ENCODE results near the gene CPEB3. TPM values are rescaled to one million over a fixed set of nuclear protein-coding genes. Genes with fewer than 3 reads are reported as not detected.

The CPEB3 gene
- polyA plus RNA-seq, 4 donors = 1.5 to 3.7 (median 1.7) TPM

DNA sequence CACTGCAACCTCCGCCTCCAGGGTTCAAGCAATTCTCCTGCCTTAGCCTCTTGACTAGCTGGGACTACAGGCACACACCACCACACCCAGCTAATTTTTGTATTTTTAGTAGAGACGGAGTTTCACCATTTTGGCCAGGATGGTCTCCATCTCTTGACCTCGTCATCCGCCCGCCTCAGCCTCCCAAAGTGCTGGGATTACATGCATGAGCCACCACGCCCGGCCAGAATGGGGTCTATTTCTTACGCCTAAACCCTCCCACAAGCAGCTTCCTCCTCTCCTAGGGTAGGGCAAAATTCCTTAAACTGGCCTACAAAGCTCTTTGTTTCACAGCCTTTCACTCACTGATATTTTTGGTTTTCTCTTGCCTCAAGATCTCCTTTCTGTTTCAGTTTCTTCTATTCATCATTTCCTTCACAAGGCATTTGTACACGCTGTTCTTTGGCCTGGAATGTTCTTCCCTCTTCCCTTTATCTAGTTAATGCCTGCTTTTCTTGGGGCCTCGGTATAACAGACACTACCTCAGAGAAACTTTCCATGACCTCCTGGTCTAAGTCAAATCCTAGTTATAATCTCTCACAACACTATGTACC, 6.7 kb downstream of the CPEB3 start:
- no peaks in the 10 kb centered on the region for H3K9me3 ChIP-seq (ENCODE audit: control insufficient read depth in 2 of 2, insufficient read depth in 1 of 2, low read depth in 1 of 2, low read length in 1 of 2)
- WGBS, 3 donors = 67 to 73% (median 72%) methylated on average over 10 of the region's 10 CpGs
- DNase-seq (peak; percentile 31 to 43), FAIRE-seq (no peak)
- H3K36me3 ChIP-seq (ENCODE audit: control insufficient read depth in 3 of 3, insufficient read depth in 2 of 3, low read depth in 1 of 3, low read length in 3 of 3) = peaks cover 0 to 2% (median 0%) of the 10 kb centered on the region in 3 donors
- peak overlapping the region in 2 of 3 donors; percentile 65 to 70 for H3K27ac ChIP-seq (ENCODE audit: low read depth in 1 of 3, low read length in 2 of 3)
- no peak overlapping the region for H3K4me3 ChIP-seq (ENCODE audit: low read depth in 1 of 3, low read length in 3 of 3)
- no peaks in the 10 kb centered on the region for H3K27me3 ChIP-seq (ENCODE audit: control insufficient read depth in 3 of 3, insufficient read depth in 3 of 3, low read length in 3 of 3)
- no peaks in the 10 kb centered on the region for H3K4me1 ChIP-seq (ENCODE audit: control insufficient read depth in 3 of 3, insufficient read depth in 2 of 3, low read depth in 1 of 3, low read length in 2 of 3)

DNA sequence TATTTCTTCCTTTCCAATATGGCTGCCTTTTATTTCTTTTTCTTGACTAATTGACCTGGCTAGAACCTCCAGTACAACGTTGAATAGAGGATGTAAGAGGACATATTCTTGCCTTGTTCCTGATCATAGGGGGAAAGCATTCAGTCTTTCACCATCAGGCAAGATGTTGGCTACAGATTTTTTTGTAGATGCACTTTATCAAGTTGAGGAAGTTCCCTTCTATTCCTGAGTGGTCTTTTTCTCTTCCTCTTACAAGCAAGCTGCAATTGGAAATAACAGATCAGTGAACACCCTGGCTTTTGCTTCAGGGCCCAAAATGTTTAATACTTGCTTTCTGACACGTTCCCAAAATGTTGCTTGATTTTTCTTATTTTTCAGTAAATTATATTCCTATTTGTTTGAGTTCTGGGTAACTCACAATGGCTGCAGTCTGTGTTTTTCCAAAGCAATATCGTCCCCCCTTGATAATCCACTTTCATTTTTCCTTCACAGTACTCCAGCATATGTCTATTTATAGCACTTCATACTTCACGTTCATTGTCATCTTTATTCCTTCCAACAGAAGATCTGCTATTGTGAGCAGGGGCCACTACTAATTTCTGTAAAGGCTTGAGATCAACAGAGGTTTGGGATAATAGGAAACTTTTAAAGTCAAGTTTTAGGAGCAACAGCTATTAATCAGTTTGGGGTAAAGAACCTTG, 11.7 kb downstream of the CPEB3 start:
- Histone ChIP-seq H3K36me3 (ENCODE audit: control insufficient read depth in 3 of 3, insufficient read depth in 2 of 3, low read depth in 1 of 3, low read length in 3 of 3) (no peaks in the 10 kb centered on the region), H3K27ac (ENCODE audit: low read depth in 1 of 3, low read length in 2 of 3) (peak overlapping the region in 1 of 3 donors; percentile 24), H3K9me3 (ENCODE audit: control insufficient read depth in 2 of 2, insufficient read depth in 1 of 2, low read depth in 1 of 2, low read length in 1 of 2) (no peaks in the 10 kb centered on the region), H3K4me3 (ENCODE audit: low read depth in 1 of 3, low read length in 3 of 3) (no peak overlapping the region), H3K27me3 (ENCODE audit: control insufficient read depth in 3 of 3, insufficient read depth in 3 of 3, low read length in 3 of 3) (no peaks in the 10 kb centered on the region), H3K4me1 (ENCODE audit: control insufficient read depth in 3 of 3, insufficient read depth in 2 of 3, low read depth in 1 of 3, low read length in 2 of 3) (no peaks in the 10 kb centered on the region)
- 46 to 83% (median 75%) methylated on average over 4 of the region's 4 CpGs for WGBS, 3 donors
- no peak for DNase-seq
- no peak for FAIRE-seq

DNA sequence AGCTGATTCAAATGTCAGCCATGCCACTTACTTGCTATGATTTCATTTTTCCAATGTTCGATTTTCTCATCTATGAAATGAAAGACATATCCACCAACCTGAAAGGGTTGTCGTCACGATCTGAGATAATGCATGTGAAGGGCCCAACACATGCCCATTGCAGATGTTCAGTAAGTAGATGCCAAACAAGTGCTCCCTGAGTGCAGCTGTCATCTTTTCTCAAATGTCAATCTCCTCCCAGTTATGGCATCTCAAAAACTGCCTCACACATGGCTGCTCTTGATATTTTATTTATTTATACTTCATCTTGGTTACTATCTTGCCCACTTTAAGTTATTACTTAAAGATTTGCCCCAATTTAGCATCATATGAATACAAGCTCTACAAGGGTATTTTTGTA, 16.8 kb downstream of the CPEB3 start:
- no peak for FAIRE-seq
- H3K27ac ChIP-seq (ENCODE audit: low read depth in 1 of 3, low read length in 2 of 3) = no peak overlapping the region
- 93 to 98% (median 95%) methylated on average over 3 of the region's 3 CpGs for WGBS, 3 donors

DNA sequence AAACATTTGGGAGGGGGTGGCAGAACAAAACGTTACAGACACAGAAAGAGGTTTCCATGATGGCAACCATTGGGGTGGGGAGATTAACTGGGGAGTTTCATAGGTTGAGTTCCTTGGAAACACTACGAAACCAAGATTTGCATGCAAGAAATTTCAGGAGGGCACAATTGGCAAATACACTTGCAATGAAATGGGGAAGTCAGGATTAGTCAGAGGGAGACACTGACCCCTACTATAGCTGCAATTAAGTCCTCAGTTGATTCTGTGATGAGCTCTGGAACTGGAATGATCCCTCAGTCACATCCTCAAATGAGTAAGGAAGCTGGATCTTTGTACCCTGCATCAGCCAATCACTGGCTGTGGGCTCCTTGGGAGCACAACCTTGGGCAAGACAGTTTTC, 22.1 kb downstream of the CPEB3 start:
- Histone ChIP-seq H3K27me3 (ENCODE audit: control insufficient read depth in 3 of 3, insufficient read depth in 3 of 3, low read length in 3 of 3) (no peaks in the 10 kb centered on the region), H3K4me1 (ENCODE audit: control insufficient read depth in 3 of 3, insufficient read depth in 2 of 3, low read depth in 1 of 3, low read length in 2 of 3) (no peaks in the 10 kb centered on the region), H3K36me3 (ENCODE audit: control insufficient read depth in 3 of 3, insufficient read depth in 2 of 3, low read depth in 1 of 3, low read length in 3 of 3) (no peaks in the 10 kb centered on the region), H3K9me3 (ENCODE audit: control insufficient read depth in 2 of 2, insufficient read depth in 1 of 2, low read depth in 1 of 2, low read length in 1 of 2) (no peaks in the 10 kb centered on the region), H3K27ac (ENCODE audit: low read depth in 1 of 3, low read length in 2 of 3) (no peak overlapping the region), H3K4me3 (ENCODE audit: low read depth in 1 of 3, low read length in 3 of 3) (no peak overlapping the region)
- DNase-seq (no peak), FAIRE-seq (no peak)
- 82 to 89% (median 82%) methylated on average over 2 of the region's 2 CpGs for WGBS, 3 donors

More for the DNA sequence above, 16.8 kb downstream of the CPEB3 start:
- H3K9me3 ChIP-seq (ENCODE audit: control insufficient read depth in 2 of 2, insufficient read depth in 1 of 2, low read depth in 1 of 2, low read length in 1 of 2) = no peaks in the 10 kb centered on the region
- no peaks in the 10 kb centered on the region for H3K4me1 ChIP-seq (ENCODE audit: control insufficient read depth in 3 of 3, insufficient read depth in 2 of 3, low read depth in 1 of 3, low read length in 2 of 3)
- no peak overlapping the region for H3K4me3 ChIP-seq (ENCODE audit: low read depth in 1 of 3, low read length in 3 of 3)
- DNase-seq = no peak
- no peaks in the 10 kb centered on the region for H3K27me3 ChIP-seq (ENCODE audit: control insufficient read depth in 3 of 3, insufficient read depth in 3 of 3, low read length in 3 of 3)
- no peaks in the 10 kb centered on the region for H3K36me3 ChIP-seq (ENCODE audit: control insufficient read depth in 3 of 3, insufficient read depth in 2 of 3, low read depth in 1 of 3, low read length in 3 of 3)

GRCh38 chr10:92267343-92267742, 23.5 kb downstream of the CPEB3 start:
- DNase-seq (no peak), FAIRE-seq (no peak)
- H3K9me3 ChIP-seq (ENCODE audit: control insufficient read depth in 2 of 2, insufficient read depth in 1 of 2, low read depth in 1 of 2, low read length in 1 of 2) = no peaks in the 10 kb centered on the region
- H3K4me3 ChIP-seq (ENCODE audit: low read depth in 1 of 3, low read length in 3 of 3) = no peak overlapping the region
- no peaks in the 10 kb centered on the region for H3K36me3 ChIP-seq (ENCODE audit: control insufficient read depth in 3 of 3, insufficient read depth in 2 of 3, low read depth in 1 of 3, low read length in 3 of 3)
- no peak overlapping the region for H3K27ac ChIP-seq (ENCODE audit: low read depth in 1 of 3, low read length in 2 of 3)
- H3K27me3 ChIP-seq (ENCODE audit: control insufficient read depth in 3 of 3, insufficient read depth in 3 of 3, low read length in 3 of 3) = no peaks in the 10 kb centered on the region
- H3K4me1 ChIP-seq (ENCODE audit: control insufficient read depth in 3 of 3, insufficient read depth in 2 of 3, low read depth in 1 of 3, low read length in 2 of 3) = no peaks in the 10 kb centered on the region

GRCh38 chr10:92265687-92266258, 25.1 kb downstream of the CPEB3 start:
- no peak overlapping the region for H3K27ac ChIP-seq (ENCODE audit: low read depth in 1 of 3, low read length in 2 of 3)
- no peaks in the 10 kb centered on the region for H3K9me3 ChIP-seq (ENCODE audit: control insufficient read depth in 2 of 2, insufficient read depth in 1 of 2, low read depth in 1 of 2, low read length in 1 of 2)
- WGBS, 3 donors = 73 to 87% (median 74%) methylated on average over 2 of the region's 2 CpGs
- H3K4me3 ChIP-seq (ENCODE audit: low read depth in 1 of 3, low read length in 3 of 3) = no peak overlapping the region
- no peaks in the 10 kb centered on the region for H3K4me1 ChIP-seq (ENCODE audit: control insufficient read depth in 3 of 3, insufficient read depth in 2 of 3, low read depth in 1 of 3, low read length in 2 of 3)
- FAIRE-seq (no peak), DNase-seq (no peak)
- H3K36me3 ChIP-seq (ENCODE audit: control insufficient read depth in 3 of 3, insufficient read depth in 2 of 3, low read depth in 1 of 3, low read length in 3 of 3) = no peaks in the 10 kb centered on the region
- H3K27me3 ChIP-seq (ENCODE audit: control insufficient read depth in 3 of 3, insufficient read depth in 3 of 3, low read length in 3 of 3) = no peaks in the 10 kb centered on the region

DNA sequence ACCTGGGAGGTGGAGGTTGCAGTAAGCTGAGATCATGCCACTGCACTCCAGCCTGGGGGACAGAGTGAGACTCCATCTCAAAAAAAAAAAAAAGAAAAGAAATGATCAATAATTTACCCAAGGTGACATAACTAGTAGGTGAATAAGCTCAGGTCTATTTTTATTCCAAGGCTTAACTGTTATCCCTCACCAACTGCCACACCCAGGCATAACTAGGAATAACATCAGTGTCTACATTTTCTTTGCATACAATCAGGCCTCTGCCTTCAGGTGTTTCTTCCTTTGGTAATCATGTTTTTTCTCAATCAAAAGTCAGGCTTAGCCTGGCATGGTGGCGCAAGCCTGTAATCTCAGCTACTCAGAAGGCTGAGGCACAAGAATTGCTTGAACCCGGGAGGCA, 26.6 kb downstream of the CPEB3 start:
- H3K36me3 ChIP-seq (ENCODE audit: control insufficient read depth in 3 of 3, insufficient read depth in 2 of 3, low read depth in 1 of 3, low read length in 3 of 3) = no peaks in the 10 kb centered on the region
- DNase-seq (no peak), FAIRE-seq (no peak)
- no peaks in the 10 kb centered on the region for H3K9me3 ChIP-seq (ENCODE audit: control insufficient read depth in 2 of 2, insufficient read depth in 1 of 2, low read depth in 1 of 2, low read length in 1 of 2)
- no peak overlapping the region for H3K27ac ChIP-seq (ENCODE audit: low read depth in 1 of 3, low read length in 2 of 3)
- 91 to 93% (median 92%) methylated on average over 2 of the region's 2 CpGs for WGBS, 3 donors
- no peaks in the 10 kb centered on the region for H3K4me1 ChIP-seq (ENCODE audit: control insufficient read depth in 3 of 3, insufficient read depth in 2 of 3, low read depth in 1 of 3, low read length in 2 of 3)
- no peak overlapping the region for H3K4me3 ChIP-seq (ENCODE audit: low read depth in 1 of 3, low read length in 3 of 3)
- no peaks in the 10 kb centered on the region for H3K27me3 ChIP-seq (ENCODE audit: control insufficient read depth in 3 of 3, insufficient read depth in 3 of 3, low read length in 3 of 3)

DNA sequence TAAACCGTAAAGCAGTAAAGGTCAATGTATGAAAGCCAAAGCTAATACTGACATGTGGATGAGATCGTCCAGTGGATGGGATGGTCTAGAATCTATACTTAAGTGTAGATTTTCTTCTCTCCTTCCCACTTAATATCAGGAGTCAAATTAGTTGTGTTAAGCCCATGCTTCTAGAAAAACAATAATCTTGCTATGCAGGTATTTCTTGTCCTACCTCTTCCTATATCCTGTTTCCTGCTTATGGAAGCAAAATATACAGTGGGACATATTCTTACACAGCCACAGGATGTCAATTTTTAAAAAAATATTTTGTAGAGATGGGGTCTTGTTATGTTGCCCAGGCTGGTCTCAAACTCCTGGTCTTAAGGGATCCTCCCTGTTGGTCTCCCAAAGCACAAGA, 27.5 kb downstream of the CPEB3 start:
- H3K27me3 ChIP-seq (ENCODE audit: control insufficient read depth in 3 of 3, insufficient read depth in 3 of 3, low read length in 3 of 3) = no peaks in the 10 kb centered on the region
- no peaks in the 10 kb centered on the region for H3K9me3 ChIP-seq (ENCODE audit: control insufficient read depth in 2 of 2, insufficient read depth in 1 of 2, low read depth in 1 of 2, low read length in 1 of 2)
- H3K27ac ChIP-seq (ENCODE audit: low read depth in 1 of 3, low read length in 2 of 3) = no peak overlapping the region
- no peaks in the 10 kb centered on the region for H3K4me1 ChIP-seq (ENCODE audit: control insufficient read depth in 3 of 3, insufficient read depth in 2 of 3, low read depth in 1 of 3, low read length in 2 of 3)
- H3K4me3 ChIP-seq (ENCODE audit: low read depth in 1 of 3, low read length in 3 of 3) = no peak overlapping the region
- DNase-seq (no peak), FAIRE-seq (no peak)
- H3K36me3 ChIP-seq (ENCODE audit: control insufficient read depth in 3 of 3, insufficient read depth in 2 of 3, low read depth in 1 of 3, low read length in 3 of 3) = no peaks in the 10 kb centered on the region
- WGBS, 3 donors = 95 to 100% (median 97%) methylated on average over 2 of the region's 2 CpGs

Measured in small intestine (tissue), 7 donors.